ENCODE results near the gene ETF1.
"Not testable (repeated sequence)": the region's sequence is repeated elsewhere in the genome, so short reads cannot be mapped to it uniquely, and the experiment has no call there.

The ETF1 gene

GRCh38 chr5:138514021-138514420 lies 29.0 kb downstream of the ETF1 start:
- H3K4me3 ChIP-seq (ENCODE audit: low read length): no peak overlapping the region
- DNase-seq (ENCODE audit: low read depth): no peak
- TF ChIP-seq CTCF (conservative IDR thresholded peaks at IDR 0.05; ENCODE audit: low read length): no peak

- H3K4me3 ChIP-seq (ENCODE audit: low read length): no peak overlapping the region
- TF ChIP-seq CTCF (conservative IDR thresholded peaks at IDR 0.05; ENCODE audit: low read length): no peak
- DNase-seq (ENCODE audit: low read depth): peak; percentile 76
Observed at GRCh38 chr5:138508958-138509357, 34.1 kb downstream of the ETF1 start.

GRCh38 chr5:138507485-138507884 lies 35.6 kb downstream of the ETF1 start:
- peak; percentile 97 for DNase-seq (ENCODE audit: low read depth)
- not testable (repeated sequence) for H3K4me3 ChIP-seq (ENCODE audit: low read length)

GRCh38 chr5:138506370-138507306 lies 36.4 kb downstream of the ETF1 start:
- DNase-seq (ENCODE audit: low read depth): peak; percentile 78
- no peak overlapping the region for H3K4me3 ChIP-seq (ENCODE audit: low read length)
- TF ChIP-seq CTCF (conservative IDR thresholded peaks at IDR 0.05; ENCODE audit: low read length): no peak

GRCh38 chr5:138504799-138505198 lies 38.2 kb downstream of the ETF1 start:
- H3K4me3 ChIP-seq (ENCODE audit: low read length): no peak overlapping the region
- peak; percentile 64 for DNase-seq (ENCODE audit: low read depth)
- TF ChIP-seq CTCF (conservative IDR thresholded peaks at IDR 0.05; ENCODE audit: low read length): no peak

GRCh38 chr5:138503487-138504270 lies 39.4 kb downstream of the ETF1 start:
- peak; percentile 92 for TF ChIP-seq CTCF (conservative IDR thresholded peaks at IDR 0.05; ENCODE audit: low read length)
- no peak overlapping the region for H3K4me3 ChIP-seq (ENCODE audit: low read length)
- DNase-seq (ENCODE audit: low read depth): peak; percentile 71

GRCh38 chr5:138502521-138502920 lies 40.5 kb downstream of the ETF1 start:
- DNase-seq (ENCODE audit: low read depth): no peak
- H3K4me3 ChIP-seq (ENCODE audit: low read length): no peak overlapping the region
- no peak for TF ChIP-seq CTCF (conservative IDR thresholded peaks at IDR 0.05; ENCODE audit: low read length)
